Activated CD4-positive, alpha-beta T cell treated with anti-CD3 and anti-CD28 coated beads, Interleukin-2, Interleukin-6, amounts not matched to agents 100 ng/mL and 50 ng/mL, durations not matched to agents 16 hours and 8 hours (primary cell): ENCODE data around the gene WIZ.
A peak's percentile ranks its signal among the peaks of the same experiment; 100 is the strongest.

ENCODE experiments used
- DNase-seq: peaks from one replicate; pipeline ENCODE4 v3.0.0-alpha.2; 2020

The WIZ gene

GRCh38 chr19:15464394-15465385 lies 14.9 kb upstream of the WIZ start, which contains the start of gene RASAL3:
RASAL3 (minus strand) TSS chr19:15464544; CDS start chr19:15464358, 186 bp downstream.
- peak; percentile 87 for DNase-seq

- DNase-seq = peak; percentile 90
Observed at GRCh38 chr19:15463861-15464371, 14.2 kb upstream of the WIZ start.

GRCh38 chr19:15461694-15462093 lies 11.9 kb upstream of the WIZ start:
- DNase-seq = no peak

GRCh38 chr19:15457701-15458484 lies 8.1 kb upstream of the WIZ start:
- DNase-seq = no peak

GRCh38 chr19:15456871-15457700 lies 7.3 kb upstream of the WIZ start:
- DNase-seq = peak; percentile 32

- DNase-seq = no peak
Observed at GRCh38 chr19:15456441-15456840, 6.7 kb upstream of the WIZ start.

GRCh38 chr19:15455996-15456395 lies 6.2 kb upstream of the WIZ start:
- no peak for DNase-seq

- DNase-seq = no peak
Observed at GRCh38 chr19:15453906-15454860, 4.4 kb upstream of the WIZ start.

GRCh38 chr19:15453091-15453578 lies 3.4 kb upstream of the WIZ start:
- DNase-seq = no peak

GRCh38 chr19:15452111-15453047 lies 2.6 kb upstream of the WIZ start:
- peak; percentile 28 for DNase-seq

GRCh38 chr19:15450528-15450890 lies 753 bp upstream of the WIZ start:
- no peak for DNase-seq

- DNase-seq = no peak
Observed at GRCh38 chr19:15448778-15449619, 757 bp downstream of the WIZ start.

GRCh38 chr19:15448044-15448777 lies 1.5 kb downstream of the WIZ start:
- DNase-seq = no peak

GRCh38 chr19:15447057-15447456 lies 2.7 kb downstream of the WIZ start:
- DNase-seq = no peak

- DNase-seq = no peak
Observed at GRCh38 chr19:15445807-15446376, 3.9 kb downstream of the WIZ start.

GRCh38 chr19:15445227-15445605 lies 4.5 kb downstream of the WIZ start:
- DNase-seq = no peak

GRCh38 chr19:15444505-15445226 lies 5.1 kb downstream of the WIZ start:
- no peak for DNase-seq
